ENCODE results near the gene HOXB1. TPM values are rescaled to one million over a fixed set of nuclear protein-coding genes. Genes with fewer than 3 reads are reported as not detected.

HOXB1 gene
- total and polyA plus RNA-seq, 2 donors (not counting 3 experiments of a cell fraction or from before 2014, with no cell fraction given): not detected

DNA sequence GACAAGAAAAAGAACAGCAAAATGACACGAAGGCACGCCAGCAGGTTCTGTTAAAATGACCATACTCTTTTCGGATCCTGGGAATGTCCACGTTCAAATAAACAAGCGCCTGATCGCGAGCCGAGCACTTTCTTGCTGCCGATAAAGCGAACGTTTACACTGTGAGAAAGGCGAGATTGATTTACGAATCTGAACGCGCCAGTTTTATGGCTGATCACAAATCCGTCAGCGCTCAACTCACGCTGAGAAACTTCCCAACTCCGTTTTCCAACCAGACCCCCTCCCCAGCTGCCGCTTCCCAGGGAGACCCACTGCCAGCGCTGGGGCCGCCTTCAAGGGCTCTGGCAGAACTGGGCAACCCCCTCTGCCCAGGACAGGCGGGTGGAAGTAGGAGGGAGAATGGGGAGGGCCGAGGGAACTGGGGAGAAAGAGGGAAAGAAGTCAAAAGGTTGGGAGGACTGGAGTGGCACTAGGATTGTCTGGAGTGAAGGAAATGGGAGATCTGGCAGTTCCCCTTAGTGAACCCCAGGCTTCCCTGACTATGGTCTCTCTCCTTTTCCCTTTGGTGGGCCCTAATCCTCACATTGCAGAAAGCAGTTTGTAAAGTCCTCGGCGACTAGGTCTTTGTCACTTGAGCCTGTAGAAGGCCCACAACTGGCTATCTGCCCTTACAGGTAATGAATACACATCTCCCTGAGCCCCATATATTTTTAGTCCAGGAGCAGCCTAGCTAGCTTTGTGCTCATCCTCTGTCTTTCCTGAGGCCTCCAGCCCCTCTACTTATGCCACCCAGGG lies 40.4 kb upstream of the HOXB1 start:
- Histone ChIP-seq H3K4me1 (ENCODE audit: control insufficient read depth, extremely low read depth, insufficient read depth, low read length) (peaks cover 94% of the 10 kb centered on the region), H3K9me3 (replicated peaks; ENCODE audit: control insufficient read depth, insufficient read depth, low read length) (no peaks in the 10 kb centered on the region), H3K9me1 (replicated peaks; ENCODE audit: control insufficient read depth, extremely low read depth, insufficient read depth, low read length) (no peaks in the 10 kb centered on the region), H3K9ac (replicated peaks; ENCODE audit: extremely low read depth, insufficient read depth, low read length) (peak overlapping the region; percentile 60), H3K4me3 (replicated peaks in 1 of 3; ENCODE audit: insufficient read depth in 1 of 3, low read depth in 1 of 3, low read length in 3 of 3) (peak overlapping the region in 2 of 3 experiments; percentile 14 to 53), H3K4me2 (ENCODE audit: insufficient read depth, low read length) (peak overlapping the region; percentile 80), H3K79me2 (ENCODE audit: control insufficient read depth, insufficient read depth, low read length) (peaks cover 99% of the 10 kb centered on the region), H4K20me1 (replicated peaks; ENCODE audit: control insufficient read depth, extremely low read depth, insufficient read depth, low read length) (no peaks in the 10 kb centered on the region), H3K27me3 (ENCODE audit: control insufficient read depth in 2 of 2, insufficient read depth in 2 of 2, low read length in 2 of 2) (no peaks in the 10 kb centered on the region), H2AFZ (ENCODE audit: low read depth, low read length) (no peak overlapping the region), H3K36me3 (ENCODE audit: control insufficient read depth in 2 of 2, extremely low read depth in 1 of 2, insufficient read depth in 2 of 2, low read length in 2 of 2) (peaks cover 0 to 3% of the 10 kb centered on the region in 2 experiments), H3K27ac (ENCODE audit: insufficient read depth, low read depth, low read length) (peak overlapping the region; percentile 68)
- DNase-seq (ENCODE audit: low read depth, low spot score): peak; percentile 80
- FAIRE-seq: peak; percentile 77
- dilution Hi-C loops (cut with MboI; ENCODE audit: extremely low pct_ligation_motif_present, low sequenced_read_pairs) (no loop called here), intact Hi-C loops (cut with micrococcal nuclease) (loop anchor here (2.0 kb wide), 1 partner anchor 14 kb away; no protein-coding TSS in a partner anchor)
- CTCF ChIA-PET: interaction anchor here (1.1 to 6.1 kb wide), 4 partner anchors 12 to 77 kb away, joined by 3 to 28 read pairs (median 4); no protein-coding TSS in a partner anchor
- no TSS peak for BruUV-seq (replicated peaks)
- POLR2A ChIA-PET: no interaction called here
- TF ChIP-seq EZH2 (IDR thresholded peaks at IDR 0.05; ENCODE audit: borderline replicate concordance, low read depth, low read length, severe bottlenecking): no peak
- no peak for TF ChIP-seq JUN (IDR thresholded peaks at IDR 0.05; ENCODE audit: borderline replicate concordance, insufficient read depth, insufficient read length, low read depth)
- peak; percentile 40 for TF ChIP-seq POLR2A (IDR thresholded peaks at IDR 0.05; ENCODE audit: low read depth, low read length)
- TF ChIP-seq, protein P1, sequence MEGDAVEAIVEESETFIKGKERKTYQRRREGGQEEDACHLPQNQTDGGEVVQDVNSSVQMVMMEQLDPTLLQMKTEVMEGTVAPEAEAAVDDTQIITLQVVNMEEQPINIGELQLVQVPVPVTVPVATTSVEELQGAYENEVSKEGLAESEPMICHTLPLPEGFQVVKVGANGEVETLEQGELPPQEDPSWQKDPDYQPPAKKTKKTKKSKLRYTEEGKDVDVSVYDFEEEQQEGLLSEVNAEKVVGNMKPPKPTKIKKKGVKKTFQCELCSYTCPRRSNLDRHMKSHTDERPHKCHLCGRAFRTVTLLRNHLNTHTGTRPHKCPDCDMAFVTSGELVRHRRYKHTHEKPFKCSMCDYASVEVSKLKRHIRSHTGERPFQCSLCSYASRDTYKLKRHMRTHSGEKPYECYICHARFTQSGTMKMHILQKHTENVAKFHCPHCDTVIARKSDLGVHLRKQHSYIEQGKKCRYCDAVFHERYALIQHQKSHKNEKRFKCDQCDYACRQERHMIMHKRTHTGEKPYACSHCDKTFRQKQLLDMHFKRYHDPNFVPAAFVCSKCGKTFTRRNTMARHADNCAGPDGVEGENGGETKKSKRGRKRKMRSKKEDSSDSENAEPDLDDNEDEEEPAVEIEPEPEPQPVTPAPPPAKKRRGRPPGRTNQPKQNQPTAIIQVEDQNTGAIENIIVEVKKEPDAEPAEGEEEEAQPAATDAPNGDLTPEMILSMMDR (IDR thresholded peaks at IDR 0.05; ENCODE audit: extremely low read depth in 1 of 2, insufficient read depth in 1 of 2, low read depth in 1 of 2, low read length in 2 of 2): no peak
